ENCODE data around the gene NCR3LG1.

NCR3LG1 gene

GRCh38 chr11:17328871-17329494 lies 22.6 kb upstream of the NCR3LG1 start:
- TF ChIP-seq POLR2AphosphoS5 (IDR thresholded peaks at IDR 0.05; ENCODE audit: low read depth, low read length) (no peak), SIN3A (IDR thresholded peaks at IDR 0.05; ENCODE audit: borderline replicate concordance, insufficient read depth, low read length) (no peak), REST (IDR thresholded peaks at IDR 0.05; ENCODE audit: insufficient read depth in 1 of 2, low read depth in 2 of 2, low read length in 2 of 2) (no peak), FOXP2 (optimal IDR thresholded peaks at IDR 0.05; ENCODE audit: borderline replicate concordance, extremely low read depth, extremely low read length, insufficient read depth) (no peak), TAF1 (IDR thresholded peaks at IDR 0.05; ENCODE audit: borderline replicate concordance, insufficient read depth, low read length) (no peak)

- TF ChIP-seq REST (IDR thresholded peaks at IDR 0.05; ENCODE audit: insufficient read depth in 1 of 2, low read depth in 2 of 2, low read length in 2 of 2) (no peak), TAF1 (IDR thresholded peaks at IDR 0.05; ENCODE audit: borderline replicate concordance, insufficient read depth, low read length) (no peak), POLR2AphosphoS5 (IDR thresholded peaks at IDR 0.05; ENCODE audit: low read depth, low read length) (no peak)
Observed at GRCh38 chr11:17331669-17332068, 19.9 kb upstream of the NCR3LG1 start.

- TF ChIP-seq TAF1 (IDR thresholded peaks at IDR 0.05; ENCODE audit: borderline replicate concordance, insufficient read depth, low read length) (no peak), POLR2AphosphoS5 (IDR thresholded peaks at IDR 0.05; ENCODE audit: low read depth, low read length) (no peak), FOXP2 (optimal IDR thresholded peaks at IDR 0.05; ENCODE audit: borderline replicate concordance, extremely low read depth, extremely low read length, insufficient read depth) (no peak)
Observed at GRCh38 chr11:17333799-17334586, 17.6 kb upstream of the NCR3LG1 start.

- no peak for TF ChIP-seq TAF1 (IDR thresholded peaks at IDR 0.05; ENCODE audit: borderline replicate concordance, insufficient read depth, low read length)
- no peak for TF ChIP-seq SIN3A (IDR thresholded peaks at IDR 0.05; ENCODE audit: borderline replicate concordance, insufficient read depth, low read length)
- no peak for TF ChIP-seq REST (IDR thresholded peaks at IDR 0.05; ENCODE audit: insufficient read depth in 1 of 2, low read depth in 2 of 2, low read length in 2 of 2)
- TF ChIP-seq FOXP2 (optimal IDR thresholded peaks at IDR 0.05; ENCODE audit: borderline replicate concordance, extremely low read depth, extremely low read length, insufficient read depth), result no peak
- TF ChIP-seq POLR2AphosphoS5 (IDR thresholded peaks at IDR 0.05; ENCODE audit: low read depth, low read length), result no peak
Observed at GRCh38 chr11:17343257-17343656, 8.3 kb upstream of the NCR3LG1 start.

GRCh38 chr11:17343907-17344306 lies 7.7 kb upstream of the NCR3LG1 start:
- TF ChIP-seq POLR2AphosphoS5 (IDR thresholded peaks at IDR 0.05; ENCODE audit: low read depth, low read length) (no peak), REST (IDR thresholded peaks at IDR 0.05; ENCODE audit: insufficient read depth in 1 of 2, low read depth in 2 of 2, low read length in 2 of 2) (no peak), FOXP2 (optimal IDR thresholded peaks at IDR 0.05; ENCODE audit: borderline replicate concordance, extremely low read depth, extremely low read length, insufficient read depth) (no peak), TAF1 (IDR thresholded peaks at IDR 0.05; ENCODE audit: borderline replicate concordance, insufficient read depth, low read length) (no peak), SIN3A (IDR thresholded peaks at IDR 0.05; ENCODE audit: borderline replicate concordance, insufficient read depth, low read length) (no peak)
